Vagina (tissue), 2 donors: ENCODE measurements around the gene LRCH1.

Experiments
- POLR2A ChIP-seq, 2 donors: fragments of 450-650 bp; IDR thresholded peaks; one replicate each; pipeline ENCODE4 v1.6.1; 2017; ENCODE audit warnings: antibody characterized with exemption in 2 of 2, mild to moderate bottlenecking in 2 of 2, moderate library complexity in 2 of 2
- TF ChIP-seq, protein P1 (sequence below), 3 experiments: fragments of 450-650 bp in 2 of 3; fragments of 200-600 bp in 1 of 3; sonication (generic) in 1 of 3; IDR thresholded peaks; one replicate each; pipeline ENCODE4 v1.5.1; 2017 to 2019; ENCODE audit warnings: antibody characterized with exemption in 3 of 3, mild to moderate bottlenecking in 2 of 3, moderate library complexity in 2 of 3

- TF ChIP-seq, protein P1, sequence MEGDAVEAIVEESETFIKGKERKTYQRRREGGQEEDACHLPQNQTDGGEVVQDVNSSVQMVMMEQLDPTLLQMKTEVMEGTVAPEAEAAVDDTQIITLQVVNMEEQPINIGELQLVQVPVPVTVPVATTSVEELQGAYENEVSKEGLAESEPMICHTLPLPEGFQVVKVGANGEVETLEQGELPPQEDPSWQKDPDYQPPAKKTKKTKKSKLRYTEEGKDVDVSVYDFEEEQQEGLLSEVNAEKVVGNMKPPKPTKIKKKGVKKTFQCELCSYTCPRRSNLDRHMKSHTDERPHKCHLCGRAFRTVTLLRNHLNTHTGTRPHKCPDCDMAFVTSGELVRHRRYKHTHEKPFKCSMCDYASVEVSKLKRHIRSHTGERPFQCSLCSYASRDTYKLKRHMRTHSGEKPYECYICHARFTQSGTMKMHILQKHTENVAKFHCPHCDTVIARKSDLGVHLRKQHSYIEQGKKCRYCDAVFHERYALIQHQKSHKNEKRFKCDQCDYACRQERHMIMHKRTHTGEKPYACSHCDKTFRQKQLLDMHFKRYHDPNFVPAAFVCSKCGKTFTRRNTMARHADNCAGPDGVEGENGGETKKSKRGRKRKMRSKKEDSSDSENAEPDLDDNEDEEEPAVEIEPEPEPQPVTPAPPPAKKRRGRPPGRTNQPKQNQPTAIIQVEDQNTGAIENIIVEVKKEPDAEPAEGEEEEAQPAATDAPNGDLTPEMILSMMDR (IDR thresholded peaks at IDR 0.05): no peak
- no peak for TF ChIP-seq POLR2A (IDR thresholded peaks at IDR 0.05)
Observed at GRCh38 chr13:46675016-46675415, 122.0 kb downstream of the LRCH1 start.
